ENCODE measurements around the gene OSBPL10.

DNA sequence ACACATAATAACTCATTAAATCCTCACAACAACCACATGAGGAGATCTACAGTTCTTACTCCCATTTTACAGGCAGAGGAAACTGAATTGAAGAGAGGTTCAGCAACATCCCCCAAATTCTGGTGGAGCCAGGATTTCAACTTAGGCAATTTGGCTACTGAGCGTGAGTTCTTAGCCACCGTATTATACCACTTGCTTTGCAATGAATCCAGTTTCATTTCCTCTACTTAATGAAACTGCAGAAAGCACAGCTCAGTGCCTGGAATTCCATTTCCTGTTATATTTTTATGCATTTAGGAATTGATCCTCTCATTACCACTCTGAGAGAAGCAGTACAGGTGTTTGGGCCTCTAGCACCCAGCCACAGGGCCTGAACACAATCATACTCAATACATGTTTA, 4.8 kb upstream of the OSBPL10 start:
- TF ChIP-seq, protein P1, sequence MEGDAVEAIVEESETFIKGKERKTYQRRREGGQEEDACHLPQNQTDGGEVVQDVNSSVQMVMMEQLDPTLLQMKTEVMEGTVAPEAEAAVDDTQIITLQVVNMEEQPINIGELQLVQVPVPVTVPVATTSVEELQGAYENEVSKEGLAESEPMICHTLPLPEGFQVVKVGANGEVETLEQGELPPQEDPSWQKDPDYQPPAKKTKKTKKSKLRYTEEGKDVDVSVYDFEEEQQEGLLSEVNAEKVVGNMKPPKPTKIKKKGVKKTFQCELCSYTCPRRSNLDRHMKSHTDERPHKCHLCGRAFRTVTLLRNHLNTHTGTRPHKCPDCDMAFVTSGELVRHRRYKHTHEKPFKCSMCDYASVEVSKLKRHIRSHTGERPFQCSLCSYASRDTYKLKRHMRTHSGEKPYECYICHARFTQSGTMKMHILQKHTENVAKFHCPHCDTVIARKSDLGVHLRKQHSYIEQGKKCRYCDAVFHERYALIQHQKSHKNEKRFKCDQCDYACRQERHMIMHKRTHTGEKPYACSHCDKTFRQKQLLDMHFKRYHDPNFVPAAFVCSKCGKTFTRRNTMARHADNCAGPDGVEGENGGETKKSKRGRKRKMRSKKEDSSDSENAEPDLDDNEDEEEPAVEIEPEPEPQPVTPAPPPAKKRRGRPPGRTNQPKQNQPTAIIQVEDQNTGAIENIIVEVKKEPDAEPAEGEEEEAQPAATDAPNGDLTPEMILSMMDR (conservative IDR thresholded peaks at IDR 0.05 in 1 of 2, IDR thresholded peaks at IDR 0.05 in 1 of 2; ENCODE audit: extremely low read depth in 1 of 2, insufficient read depth in 1 of 2, low read depth in 1 of 2, low read length in 2 of 2), result no peak
- no peak for TF ChIP-seq EZH2 (IDR thresholded peaks at IDR 0.05; ENCODE audit: borderline replicate concordance, low read length)

All from mammary epithelial cell (primary cell).